ENCODE measurements around the gene STK39.
"Not testable (repeated sequence)": the region's sequence is repeated elsewhere in the genome, so short reads cannot be mapped to it uniquely, and the experiment has no call there.

STK39 gene

GRCh38 chr2:168090366-168091135 is 156.8 kb downstream of the STK39 start:
- TF ChIP-seq CTCF (IDR thresholded peaks at IDR 0.05; ENCODE audit: borderline replicate concordance, insufficient read depth, low read depth, low read length) = no peak
- no peak overlapping the region for H3K4me3 ChIP-seq (ENCODE audit: low read depth, low read length)

- TF ChIP-seq CTCF (IDR thresholded peaks at IDR 0.05; ENCODE audit: borderline replicate concordance, insufficient read depth, low read depth, low read length) = no peak
- no peak overlapping the region for H3K4me3 ChIP-seq (ENCODE audit: low read depth, low read length)
These were observed 158.2 kb downstream of the STK39 start for GRCh38 chr2:168089200-168089599.

GRCh38 chr2:168087401-168087800 is 160.0 kb downstream of the STK39 start:
- no peak for TF ChIP-seq CTCF (IDR thresholded peaks at IDR 0.05; ENCODE audit: borderline replicate concordance, insufficient read depth, low read depth, low read length)
- no peak overlapping the region for H3K4me3 ChIP-seq (ENCODE audit: low read depth, low read length)

GRCh38 chr2:168086851-168087250 is 160.5 kb downstream of the STK39 start:
- H3K4me3 ChIP-seq (ENCODE audit: low read depth, low read length) = no peak overlapping the region
- TF ChIP-seq CTCF (IDR thresholded peaks at IDR 0.05; ENCODE audit: borderline replicate concordance, insufficient read depth, low read depth, low read length) = no peak

- no peak for TF ChIP-seq CTCF (IDR thresholded peaks at IDR 0.05; ENCODE audit: borderline replicate concordance, insufficient read depth, low read depth, low read length)
- H3K4me3 ChIP-seq (ENCODE audit: low read depth, low read length) = no peak overlapping the region
These were observed 161.5 kb downstream of the STK39 start for GRCh38 chr2:168085801-168086361.

- H3K4me3 ChIP-seq (ENCODE audit: low read depth, low read length) = no peak overlapping the region
- TF ChIP-seq CTCF (IDR thresholded peaks at IDR 0.05; ENCODE audit: borderline replicate concordance, insufficient read depth, low read depth, low read length) = no peak
These were observed 163.1 kb downstream of the STK39 start for GRCh38 chr2:168084288-168084687.

- H3K4me3 ChIP-seq (ENCODE audit: low read depth, low read length) = not testable (repeated sequence)
These were observed 165.9 kb downstream of the STK39 start for GRCh38 chr2:168081452-168081851.
